Measurements from ENCODE around the gene CPN2.

DNA sequence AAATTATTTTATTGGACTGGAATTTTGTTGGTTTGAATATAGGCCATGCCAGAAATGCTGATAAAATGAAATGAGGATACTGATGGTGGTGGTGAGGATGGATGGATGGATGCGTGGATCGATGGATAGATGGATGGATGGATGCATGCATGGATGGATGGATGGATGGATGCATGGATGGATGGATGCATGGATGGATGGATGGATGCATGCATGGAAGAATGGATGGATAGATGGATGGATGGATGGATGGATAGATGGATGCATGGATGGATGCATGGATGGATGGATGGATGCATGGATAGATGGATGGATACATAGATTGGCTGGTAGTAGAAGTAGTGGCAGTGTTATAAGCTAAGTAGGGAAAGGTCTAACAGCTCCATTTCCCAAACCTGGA is 40.1 kb downstream of the CPN2 start:
- TF ChIP-seq POLR2A (IDR thresholded peaks at IDR 0.05) = no peak
- no peak for TF ChIP-seq CTCF (IDR thresholded peaks at IDR 0.05)
- TF ChIP-seq EP300 (IDR thresholded peaks at IDR 0.05) = no peak

All from tibial nerve (tissue), 4 donors.